ENCODE measurements around the gene MYOM1.

DNA sequence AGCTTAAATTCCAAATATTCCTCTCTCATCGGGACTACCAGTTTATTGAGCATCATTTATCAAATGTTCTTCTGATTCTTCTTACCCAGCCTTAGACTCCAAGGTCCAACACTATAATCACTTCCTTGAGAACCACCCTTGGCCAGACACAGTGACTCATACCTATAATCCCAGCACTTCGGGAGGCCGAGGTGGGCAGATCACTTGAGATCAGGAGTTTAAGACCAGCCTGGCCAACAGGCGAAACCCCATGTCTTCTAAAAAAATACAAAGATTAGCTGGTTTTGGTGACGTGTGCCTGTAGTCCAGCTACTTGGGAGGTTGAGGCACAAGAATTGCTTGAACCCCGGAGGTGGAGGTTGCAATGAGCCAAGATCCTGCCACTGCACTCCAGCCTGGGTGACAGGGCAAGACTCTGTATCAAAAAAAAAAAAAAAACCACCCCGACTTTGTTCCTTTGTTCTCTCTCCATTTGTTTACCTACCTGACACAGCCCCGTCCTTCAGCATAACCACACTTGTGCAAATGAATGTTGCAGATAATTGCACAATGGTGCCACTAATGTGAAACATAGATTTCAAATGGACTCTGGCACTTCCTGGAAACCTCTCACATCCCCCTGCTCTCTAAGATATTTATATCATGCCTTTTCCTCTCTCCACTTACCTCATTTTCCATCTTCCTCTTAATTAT is 167.9 kb downstream of the MYOM1 start:
- TF ChIP-seq, protein P1, sequence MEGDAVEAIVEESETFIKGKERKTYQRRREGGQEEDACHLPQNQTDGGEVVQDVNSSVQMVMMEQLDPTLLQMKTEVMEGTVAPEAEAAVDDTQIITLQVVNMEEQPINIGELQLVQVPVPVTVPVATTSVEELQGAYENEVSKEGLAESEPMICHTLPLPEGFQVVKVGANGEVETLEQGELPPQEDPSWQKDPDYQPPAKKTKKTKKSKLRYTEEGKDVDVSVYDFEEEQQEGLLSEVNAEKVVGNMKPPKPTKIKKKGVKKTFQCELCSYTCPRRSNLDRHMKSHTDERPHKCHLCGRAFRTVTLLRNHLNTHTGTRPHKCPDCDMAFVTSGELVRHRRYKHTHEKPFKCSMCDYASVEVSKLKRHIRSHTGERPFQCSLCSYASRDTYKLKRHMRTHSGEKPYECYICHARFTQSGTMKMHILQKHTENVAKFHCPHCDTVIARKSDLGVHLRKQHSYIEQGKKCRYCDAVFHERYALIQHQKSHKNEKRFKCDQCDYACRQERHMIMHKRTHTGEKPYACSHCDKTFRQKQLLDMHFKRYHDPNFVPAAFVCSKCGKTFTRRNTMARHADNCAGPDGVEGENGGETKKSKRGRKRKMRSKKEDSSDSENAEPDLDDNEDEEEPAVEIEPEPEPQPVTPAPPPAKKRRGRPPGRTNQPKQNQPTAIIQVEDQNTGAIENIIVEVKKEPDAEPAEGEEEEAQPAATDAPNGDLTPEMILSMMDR (IDR thresholded peaks at IDR 0.05): no peak
- TF ChIP-seq POLR2A (IDR thresholded peaks at IDR 0.05): no peak

All from sigmoid colon (tissue), 3 donors.